LoVo (cell line): ENCODE measurements around the gene GUCY1B1.
"Not testable (repeated sequence)": the region's sequence is repeated elsewhere in the genome, so short reads cannot be mapped to it uniquely, and the experiment has no call there.

Experiments
- DNase-seq: peaks from one replicate; pipeline ENCODE4 v3.0.0-alpha.2; 2016; ENCODE audit warnings: low spot score

The GUCY1B1 gene

GRCh38 chr4:155761916-155762315 is 3.1 kb downstream of the GUCY1B1 start:
- DNase-seq = no peak

- no peak for DNase-seq
Observed at GRCh38 chr4:155762334-155762733, 3.5 kb downstream of the GUCY1B1 start.

GRCh38 chr4:155763551-155763950 is 4.7 kb downstream of the GUCY1B1 start:
- DNase-seq = no peak

GRCh38 chr4:155765149-155765548 is 6.3 kb downstream of the GUCY1B1 start:
- DNase-seq = no peak

GRCh38 chr4:155766622-155767021 is 7.8 kb downstream of the GUCY1B1 start:
- no peak for DNase-seq

- DNase-seq = no peak
Observed at GRCh38 chr4:155768370-155768769, 9.5 kb downstream of the GUCY1B1 start.

GRCh38 chr4:155769090-155769489 is 10.3 kb downstream of the GUCY1B1 start:
- DNase-seq = no peak

GRCh38 chr4:155772459-155773195 is 13.8 kb downstream of the GUCY1B1 start:
- DNase-seq = no peak

GRCh38 chr4:155773196-155773800 is 14.5 kb downstream of the GUCY1B1 start:
- DNase-seq = no peak

- no peak for DNase-seq
Observed at GRCh38 chr4:155774033-155774432, 15.2 kb downstream of the GUCY1B1 start.

- no peak for DNase-seq
Observed at GRCh38 chr4:155777971-155778735, 19.3 kb downstream of the GUCY1B1 start.

- no peak for DNase-seq
Observed at GRCh38 chr4:155780775-155781174, 22.0 kb downstream of the GUCY1B1 start.

- no peak for DNase-seq
Observed at GRCh38 chr4:155781249-155781831, 22.5 kb downstream of the GUCY1B1 start.

- DNase-seq = no peak
Observed at GRCh38 chr4:155784637-155785036, 25.8 kb downstream of the GUCY1B1 start.

- no peak for DNase-seq
Observed at GRCh38 chr4:155785828-155786227, 27.0 kb downstream of the GUCY1B1 start.

GRCh38 chr4:155787113-155787710 is 28.4 kb downstream of the GUCY1B1 start:
- peak; percentile 62 for DNase-seq

GRCh38 chr4:155789391-155789790 is 30.6 kb downstream of the GUCY1B1 start:
- DNase-seq = no peak

GRCh38 chr4:155789982-155790381 is 31.2 kb downstream of the GUCY1B1 start:
- DNase-seq = no peak

- DNase-seq = no peak
Observed at GRCh38 chr4:155794589-155795236, 35.9 kb downstream of the GUCY1B1 start.

- DNase-seq = no peak
Observed at GRCh38 chr4:155795991-155796390, 37.2 kb downstream of the GUCY1B1 start.

GRCh38 chr4:155797581-155797980 is 38.8 kb downstream of the GUCY1B1 start:
- DNase-seq = not testable (repeated sequence)
